GM19452 (cell line): ENCODE measurements around the gene PIP5K1B.
"Not testable (repeated sequence)": the region's sequence is repeated elsewhere in the genome, so short reads cannot be mapped to it uniquely, and the experiment has no call there.

ENCODE experiments used
- ATAC-seq: cut with Tn5 transposase; IDR thresholded peaks from one replicate; pipeline ENCODE4 v1.9.1; 2021; ENCODE audit not compliant: unreplicated experiment

Gene PIP5K1B

DNA sequence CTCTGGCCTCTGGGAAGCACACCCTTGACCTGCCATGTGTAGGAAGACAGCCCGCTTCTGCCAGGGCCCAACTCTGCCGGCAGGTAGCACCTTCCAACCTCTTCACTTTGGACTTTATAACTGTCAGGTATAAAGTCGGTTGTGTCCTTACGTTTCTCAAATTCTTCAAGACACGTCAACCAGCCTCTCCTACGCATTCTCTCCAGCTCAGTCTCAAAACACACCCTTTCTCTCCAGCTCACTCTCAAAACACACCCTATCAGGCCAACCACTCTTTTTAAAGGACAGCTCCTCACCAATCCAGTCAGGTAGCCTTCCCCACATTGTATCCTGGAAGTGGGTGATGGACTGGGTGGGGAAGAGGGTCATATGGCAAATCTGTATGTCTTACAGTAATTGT, 344.1 kb downstream of the PIP5K1B start:
- no peak for ATAC-seq

- ATAC-seq, result not testable (repeated sequence)
Measured at GRCh38 chr9:69050936-69051335, 345.9 kb downstream of the PIP5K1B start.

GRCh38 chr9:69054989-69055388, 349.9 kb downstream of the PIP5K1B start:
- no peak for ATAC-seq

- no peak for ATAC-seq
Measured at GRCh38 chr9:69056191-69056815, 351.3 kb downstream of the PIP5K1B start.

DNA sequence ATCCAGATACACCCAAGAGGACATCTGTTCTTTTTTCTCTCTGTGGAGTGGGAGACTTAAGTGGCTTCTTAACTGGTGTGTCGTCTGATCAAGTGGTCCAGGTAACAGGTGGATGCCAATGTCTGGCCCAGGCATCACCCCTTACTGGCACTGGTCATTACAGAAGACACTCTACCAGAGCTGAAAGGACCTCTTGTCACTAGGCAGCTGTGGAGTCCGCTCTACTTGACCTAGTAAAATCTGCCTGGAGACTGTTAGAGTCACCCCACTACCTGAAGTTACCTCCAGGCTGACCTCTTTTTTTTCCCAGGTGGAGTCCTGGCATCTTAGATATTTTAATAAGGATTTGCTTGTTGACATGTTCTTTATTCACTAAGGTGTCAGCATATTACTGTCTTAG, 353.1 kb downstream of the PIP5K1B start:
- no peak for ATAC-seq
